A673 (cell line): Measurements from ENCODE around the gene SH3TC1. TPM values are rescaled to one million over a fixed set of nuclear protein-coding genes. Genes with fewer than 3 reads are reported as not detected.

Experiments
- BruUV-seq: library from RNA; stranded (reverse); fragments of 400-500 nt; replicated peaks from 2 replicates; lab custom pipeline; 2021; lab: Mats Ljungman, UMichigan
- CTCF ChIA-PET: fragments of 300-600 bp; sonication (Branson Sonifier 250); formaldehyde crosslinking; loops from one replicate; lab custom pipeline; 2022; ENCODE audit warnings: antibody characterized with exemption; lab: Charles Lee
- POLR2A ChIA-PET: fragments of 300-600 bp; sonication (Branson Sonifier 250); formaldehyde crosslinking; loops from one replicate; lab custom pipeline; 2022; ENCODE audit warnings: antibody characterized with exemption; ENCODE audit not compliant: low non-redundant PET; lab: Charles Lee
- DNase-seq: peaks from one replicate; pipeline ENCODE4 v3.0.0-alpha.2; 2015; ENCODE audit warnings: low spot score
- H3K27ac ChIP-seq: fragments of 200-600 bp; sonication (generic); 2 replicates; pipeline ENCODE4 v1.5.1; 2016; ENCODE audit warnings: mixed run types, low read depth, mild to moderate bottlenecking, mixed read lengths, antibody characterized with exemption, low read length; ENCODE audit not compliant: poor library complexity, severe bottlenecking
- H3K27me3 ChIP-seq: fragments of 200-600 bp; sonication (generic); replicated peaks from 2 replicates; pipeline ENCODE4 v1.6.1; 2017; ENCODE audit warnings: mixed run types, low read depth, mild to moderate bottlenecking, mixed read lengths, antibody characterized with exemption, low read length; ENCODE audit not compliant: insufficient read depth, poor library complexity
- H3K36me3 ChIP-seq: fragments of 200-600 bp; sonication (generic); 2 replicates; pipeline ENCODE4 v1.6.1; 2016; ENCODE audit warnings: mixed run types, mild to moderate bottlenecking, mixed read lengths, antibody characterized with exemption, low read length; ENCODE audit not compliant: insufficient read depth, poor library complexity, severe bottlenecking
- H3K4me1 ChIP-seq: fragments of 200-600 bp; sonication (generic); 2 replicates; pipeline ENCODE4 v1.6.1; 2017; ENCODE audit warnings: mixed run types, mild to moderate bottlenecking, mixed read lengths, antibody characterized with exemption, low read length; ENCODE audit not compliant: insufficient read depth, poor library complexity, severe bottlenecking
- H3K4me3 ChIP-seq: fragments of 200-600 bp; sonication (generic); 2 replicates; pipeline ENCODE4 v1.5.1; 2016; ENCODE audit warnings: low read depth, mixed run types, mild to moderate bottlenecking, mixed read lengths, low read length; ENCODE audit not compliant: poor library complexity, severe bottlenecking
- H3K9me3 ChIP-seq: fragments of 200-600 bp; sonication (generic); 2 replicates; pipeline ENCODE4 v1.6.1; 2016; ENCODE audit warnings: mixed run types, low read depth, mild to moderate bottlenecking, mixed read lengths, antibody characterized with exemption, low read length; ENCODE audit not compliant: poor library complexity, severe bottlenecking
- CTCF ChIP-seq: fragments of 300-800, 200-600 bp; sonication (generic); conservative IDR thresholded peaks from 2 replicates; pipeline ENCODE4 v1.5.1; 2017; ENCODE audit warnings: low read depth, mild to moderate bottlenecking, antibody characterized with exemption, low read length, moderate library complexity, mixed read lengths
- EZH2 ChIP-seq: fragments of 200-600 bp; sonication (generic); IDR thresholded peaks from 2 replicates; pipeline ENCODE4 v1.6.1; 2017; ENCODE audit warnings: borderline replicate concordance, low read depth, mild to moderate bottlenecking, mixed read lengths, antibody characterized with exemption, low read length; ENCODE audit not compliant: poor library complexity, severe bottlenecking
- intact Hi-C: fragments of 100-400 bp; cut with micrococcal nuclease; formaldehyde crosslinking; loops from one replicate; pipeline ENCODE4 v1.10.0; 2022; ENCODE audit not compliant: unreplicated experiment
- total RNA-seq: library from RNA; stranded (reverse); gene quantifications from 2 replicates; pipeline ENCODE4 v1.2.3, GENCODE V29; 2021

Gene SH3TC1
- total RNA-seq, 1 experiment from 2014 or later, result 0.71 TPM

DNA sequence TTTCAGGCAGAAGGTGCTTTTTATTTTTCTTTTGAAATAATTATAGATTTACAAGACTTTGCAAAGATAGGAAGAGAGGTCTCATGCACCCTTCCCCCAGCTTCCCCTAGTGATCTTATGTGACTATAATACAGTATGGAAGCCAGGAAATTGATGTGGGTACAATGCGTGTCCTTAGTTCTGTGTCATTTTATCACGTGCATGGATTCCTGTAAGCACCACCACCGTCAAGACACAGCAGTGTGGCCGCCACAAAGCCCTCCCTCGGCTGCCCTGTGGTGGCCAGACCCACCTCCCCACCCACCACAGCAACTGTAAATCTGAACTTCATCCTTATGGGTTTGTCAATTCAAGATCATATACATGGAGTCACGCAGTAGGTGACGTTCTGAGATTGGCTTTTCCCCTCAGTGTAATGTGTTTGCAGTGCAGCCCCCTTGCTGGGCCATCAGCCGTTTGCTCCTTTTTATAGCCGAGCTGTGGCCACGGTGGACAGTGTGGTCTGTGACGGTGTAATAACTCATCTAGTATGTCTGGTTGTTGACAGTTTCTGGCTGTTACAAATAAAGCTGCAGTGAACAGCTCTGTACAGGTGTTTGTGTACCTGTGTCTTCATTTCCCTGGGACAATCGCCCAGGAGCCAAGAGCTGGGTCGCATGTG is 59.6 kb downstream of the SH3TC1 start:
- TF ChIP-seq EZH2 (no peak), CTCF (no peak)
- Histone ChIP-seq H3K27me3 (no peaks in the 10 kb centered on the region), H3K27ac (no peak overlapping the region), H3K4me1 (peaks cover 7% of the 10 kb centered on the region), H3K9me3 (no peaks in the 10 kb centered on the region), H3K4me3 (no peak overlapping the region), H3K36me3 (no peaks in the 10 kb centered on the region)
- POLR2A ChIA-PET, result interaction anchor here (0.6 kb wide), 1 partner anchor 142 kb away, joined by 3 read pairs; no protein-coding TSS in a partner anchor
- no peak for DNase-seq
- no TSS peak for BruUV-seq
- intact Hi-C loops, result no loop called here
- CTCF ChIA-PET, result no interaction called here

GRCh38 chr4:8259743-8260430 is 60.8 kb downstream of the SH3TC1 start:
- TF ChIP-seq EZH2 (no peak), CTCF (no peak)
- CTCF ChIA-PET, result no interaction called here
- Histone ChIP-seq H3K27me3 (no peaks in the 10 kb centered on the region), H3K4me1 (peaks cover 7% of the 10 kb centered on the region), H3K4me3 (no peak overlapping the region), H3K36me3 (no peaks in the 10 kb centered on the region), H3K9me3 (no peaks in the 10 kb centered on the region), H3K27ac (no peak overlapping the region)
- POLR2A ChIA-PET, result no interaction called here
- BruUV-seq, result no TSS peak
- intact Hi-C loops, result no loop called here
- DNase-seq, result no peak

DNA sequence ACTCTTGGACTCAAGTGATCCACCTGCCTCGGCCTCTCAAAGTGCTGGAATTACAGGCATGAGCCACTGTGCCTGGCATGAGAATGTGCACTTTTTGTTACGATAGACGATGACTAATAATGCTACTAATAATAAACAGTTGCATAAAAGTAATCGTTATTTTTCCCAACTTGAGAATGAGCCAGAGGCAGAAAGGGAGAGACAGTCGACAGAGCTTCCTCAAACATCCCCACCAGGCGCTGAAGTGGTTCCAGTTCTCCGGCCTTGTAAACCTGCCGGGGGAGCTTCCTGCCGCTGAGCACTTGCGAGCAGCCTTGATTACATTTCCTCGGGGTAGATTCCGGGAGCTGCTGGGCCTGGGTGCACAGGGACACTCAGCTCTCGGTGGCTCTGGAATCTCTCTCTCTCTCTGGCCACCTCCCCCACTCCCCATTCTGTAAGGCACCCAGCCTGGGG is 61.6 kb downstream of the SH3TC1 start:
- Histone ChIP-seq H3K27ac (no peak overlapping the region), H3K9me3 (no peaks in the 10 kb centered on the region), H3K4me1 (peaks cover 7% of the 10 kb centered on the region), H3K27me3 (no peaks in the 10 kb centered on the region), H3K4me3 (no peak overlapping the region), H3K36me3 (no peaks in the 10 kb centered on the region)
- POLR2A ChIA-PET, result no interaction called here
- BruUV-seq, result no TSS peak
- CTCF ChIA-PET, result no interaction called here
- intact Hi-C loops, result no loop called here
- no peak for TF ChIP-seq EZH2
- no peak for TF ChIP-seq CTCF
- DNase-seq, result peak; percentile 87
